K562 (cell line): ENCODE results near the gene ZNF652.

Experiments
- CTCF ChIP-seq, 3 experiments: IDR thresholded peaks in 2 of 3; conservative IDR thresholded peaks in 1 of 3; 2 replicates each; pipeline ENCODE4 v1.5.1; 2011 to 2012; ENCODE audit warnings: low read length in 3 of 3, mild to moderate bottlenecking in 3 of 3, control low read depth in 2 of 3, improper control_type of control experiment in 1 of 3, inconsistent platforms in 1 of 3, low read depth in 1 of 3, mixed read lengths in 1 of 3, moderate library complexity in 1 of 3; ENCODE audit not compliant: insufficient read depth in 2 of 3
- ESRRA ChIP-seq: fragments of 450-650 bp; IDR thresholded peaks from 2 replicates; pipeline ENCODE4 v1.6.1; 2014; ENCODE audit warnings: low read depth, mild to moderate bottlenecking, moderate library complexity, borderline replicate concordance
- JUN ChIP-seq, 2 experiments: sonication (generic) in 1 of 2; formaldehyde crosslinking in 1 of 2; IDR thresholded peaks; 2 replicates each; pipeline versions ENCODE4 v1.6.1 to v1.8.0; 2012 to 2022; ENCODE audit warnings: borderline replicate concordance in 2 of 2, mild to moderate bottlenecking in 2 of 2, improper control_type of control experiment in 1 of 2, low read depth in 1 of 2, low read length in 1 of 2, missing genetic modification reagents in 1 of 2
- MCM2 ChIP-seq: fragments of 450-650 bp; IDR thresholded peaks from 2 replicates; pipeline ENCODE4 v1.6.1; 2017; ENCODE audit warnings: low read depth, mild to moderate bottlenecking
- NRF1 ChIP-seq, 2 experiments: fragments of 450-650 bp; IDR thresholded peaks in 1 of 2; conservative IDR thresholded peaks in 1 of 2; 2 replicates each; pipeline ENCODE4 v1.6.1; 2014; ENCODE audit warnings: mild to moderate bottlenecking in 2 of 2
- POLR2A ChIP-seq: fragments of 450-650 bp; conservative IDR thresholded peaks from 2 replicates; pipeline ENCODE4 v1.6.1; 2016
- POLR2AphosphoS2 ChIP-seq: IDR thresholded peaks from 2 replicates; pipeline ENCODE4 v1.6.1; 2012; ENCODE audit warnings: low read length, improper control_type of control experiment
- SMAD4 ChIP-seq: fragments of 250-450 bp; sonication (Bioruptor Pico); conservative IDR thresholded peaks from 2 replicates; pipeline ENCODE4 v1.8.0; 2021; ENCODE audit warnings: inconsistent platforms, mild to moderate bottlenecking, moderate library complexity
- TFAM ChIP-seq: fragments of 250-450 bp; sonication (Bioruptor Pico); conservative IDR thresholded peaks from 2 replicates; pipeline ENCODE4 v1.5.0; 2021; ENCODE audit warnings: mild to moderate bottlenecking, moderate library complexity
- YY1 ChIP-seq, 3 experiments: IDR thresholded peaks; 2 replicates each; pipeline ENCODE4 v1.6.1; 2011; ENCODE audit warnings: low read length in 2 of 3, mild to moderate bottlenecking in 2 of 3, moderate library complexity in 2 of 3, borderline replicate concordance in 1 of 3, control low read depth in 1 of 3, low read depth in 1 of 3; ENCODE audit not compliant: insufficient read depth in 3 of 3, insufficient replicate concordance in 2 of 3, control insufficient read depth in 1 of 3, insufficient read length in 1 of 3; ENCODE audit errors: extremely low read depth in 1 of 3
- ZBTB12 ChIP-seq: fragments of 250-450 bp; sonication (Bioruptor Pico); IDR thresholded peaks from 2 replicates; pipeline ENCODE4 v1.4.0; 2020
- ZNF121 ChIP-seq: sonication (generic); formaldehyde crosslinking; conservative IDR thresholded peaks from 2 replicates; pipeline ENCODE4 v1.8.0; 2022; ENCODE audit warnings: missing genetic modification reagents
- ZNF24 ChIP-seq: fragments of 450-650 bp; IDR thresholded peaks from 2 replicates; pipeline ENCODE4 v1.6.1; 2016

- no peak for TF ChIP-seq SMAD4
- no peak for TF ChIP-seq ESRRA
- TF ChIP-seq CTCF (IDR thresholded peaks at IDR 0.05 in 2 of 3, conservative IDR thresholded peaks at IDR 0.05 in 1 of 3; ENCODE audit: insufficient read depth in 2 of 3, low read depth in 1 of 3, low read length in 3 of 3): no peak
- TF ChIP-seq POLR2A: no peak
- TF ChIP-seq TFAM (CRISPR knock-in tag): no peak
- TF ChIP-seq YY1 (IDR thresholded peaks at IDR 0.05; ENCODE audit: borderline replicate concordance in 1 of 3, control insufficient read depth in 1 of 3, extremely low read depth in 1 of 3, insufficient read depth in 3 of 3, insufficient read length in 1 of 3, insufficient replicate concordance in 2 of 3, low read depth in 1 of 3, low read length in 2 of 3): no peak
- TF ChIP-seq POLR2AphosphoS2: no peak
- no peak for TF ChIP-seq JUN (IDR thresholded peaks at IDR 0.05; ENCODE audit: borderline replicate concordance, low read depth, low read length)
- TF ChIP-seq JUN (CRISPR knock-in tag; IDR thresholded peaks at IDR 0.05; ENCODE audit: borderline replicate concordance): no peak
- no peak for TF ChIP-seq ZNF121 (CRISPR knock-in tag)
- no peak for TF ChIP-seq ZBTB12 (CRISPR knock-in tag)
- no peak for TF ChIP-seq NRF1 (conservative IDR thresholded peaks at IDR 0.05 in 1 of 2, IDR thresholded peaks at IDR 0.05 in 1 of 2)
- no peak for TF ChIP-seq MCM2
- no peak for TF ChIP-seq ZNF24
These were observed 94.1 kb downstream of the ZNF652 start for GRCh38 chr17:49267912-49268311.
